Liver (tissue), 9 donors: ENCODE measurements around the gene CA11. TPM values are rescaled to one million over a fixed set of nuclear protein-coding genes. Genes with fewer than 3 reads are reported as not detected.
"Not testable (repeated sequence)": the region's sequence is repeated elsewhere in the genome, so short reads cannot be mapped to it uniquely, and the experiment has no call there.

Source experiments
- DNase-seq: peaks from one replicate; pipeline ENCODE4 v3.0.0-alpha.2; 2017; ENCODE audit warnings: low spot score
- H3K27ac ChIP-seq, 2 donors: one replicate each; pipeline ENCODE4 v1.7.0; 2013; ENCODE audit warnings: inconsistent platforms in 2 of 2, low read length in 2 of 2, control low read depth in 1 of 2, low read depth in 1 of 2, mild to moderate bottlenecking in 1 of 2
- H3K27me3 ChIP-seq, 4 donors: one replicate each; pipeline versions ENCODE4 v1.6.1 to v1.7.0; 2013; ENCODE audit warnings: low read length in 3 of 4, inconsistent platforms in 1 of 4, mild to moderate bottlenecking in 1 of 4, moderate library complexity in 1 of 4; ENCODE audit not compliant: control insufficient read depth in 4 of 4, insufficient read depth in 4 of 4
- H3K36me3 ChIP-seq, 4 donors: one replicate each; pipeline versions ENCODE4 v1.6.1 to v1.7.0; 2013; ENCODE audit warnings: low read length in 3 of 4, mild to moderate bottlenecking in 3 of 4, low read depth in 1 of 4, moderate library complexity in 1 of 4; ENCODE audit not compliant: control insufficient read depth in 4 of 4, insufficient read depth in 3 of 4
- H3K4me1 ChIP-seq, 4 donors: one replicate each; pipeline versions ENCODE4 v1.6.1 to v1.7.0; 2013; ENCODE audit warnings: low read length in 3 of 4, mild to moderate bottlenecking in 3 of 4, moderate library complexity in 1 of 4; ENCODE audit not compliant: control insufficient read depth in 4 of 4, insufficient read depth in 4 of 4
- H3K4me3 ChIP-seq, 3 donors: one replicate each; pipeline versions ENCODE4 v1.6.1 to v1.7.0; 2013; ENCODE audit warnings: low read length in 3 of 3, control low read depth in 1 of 3, low read depth in 1 of 3, mild to moderate bottlenecking in 1 of 3
- H3K9ac ChIP-seq, 2 donors: one replicate each; pipeline ENCODE4 v1.7.0; 2013; ENCODE audit warnings: low read length in 2 of 2, mild to moderate bottlenecking in 2 of 2, moderate library complexity in 2 of 2, control low read depth in 1 of 2, low read depth in 1 of 2
- H3K9me3 ChIP-seq, 4 donors: one replicate each; pipeline versions ENCODE4 v1.6.1 to v1.7.0; 2013; ENCODE audit warnings: low read length in 3 of 4; ENCODE audit not compliant: control insufficient read depth in 4 of 4
- ATF3 ChIP-seq: IDR thresholded peaks from 2 replicates; pipeline ENCODE4 v1.6.1; 2016; ENCODE audit warnings: antibody characterized with exemption
- CTCF ChIP-seq: fragments of 150-350 bp; IDR thresholded peaks from 2 replicates; pipeline ENCODE4 v1.5.1; 2017; ENCODE audit warnings: improper control_type of control experiment, low read depth, low read length; ENCODE audit not compliant: missing input control
- FOXA1 ChIP-seq: IDR thresholded peaks from 2 replicates; pipeline ENCODE4 v1.6.1; 2016; ENCODE audit warnings: antibody characterized with exemption
- FOXA2 ChIP-seq: IDR thresholded peaks from 2 replicates; pipeline ENCODE4 v1.6.1; 2016; ENCODE audit warnings: antibody characterized with exemption
- GABPA ChIP-seq, 2 donors: IDR thresholded peaks in 1 of 2; conservative IDR thresholded peaks in 1 of 2; 2 replicates each; pipeline ENCODE4 v1.6.1; 2016; ENCODE audit warnings: antibody characterized with exemption in 2 of 2, mild to moderate bottlenecking in 1 of 2, moderate library complexity in 1 of 2
- HNF4A ChIP-seq, 2 donors: conservative IDR thresholded peaks; 2 replicates each; pipeline ENCODE4 v1.6.1; 2016; ENCODE audit warnings: antibody characterized with exemption in 2 of 2, mild to moderate bottlenecking in 2 of 2
- HNF4G ChIP-seq: IDR thresholded peaks from 2 replicates; pipeline ENCODE4 v1.6.1; 2016; ENCODE audit warnings: antibody characterized with exemption
- JUND ChIP-seq, 2 donors: IDR thresholded peaks; 2 replicates each; pipeline ENCODE4 v1.6.1; 2016; ENCODE audit warnings: antibody characterized with exemption in 2 of 2
- MAX ChIP-seq: IDR thresholded peaks from 2 replicates; pipeline ENCODE4 v1.6.1; 2016; ENCODE audit warnings: antibody characterized with exemption
- NR2F2 ChIP-seq: IDR thresholded peaks from 2 replicates; pipeline ENCODE4 v1.6.1; 2016; ENCODE audit warnings: antibody characterized with exemption
- RAD21 ChIP-seq, 2 donors: IDR thresholded peaks; 2 replicates each; pipeline ENCODE4 v1.6.1; 2016; ENCODE audit warnings: antibody characterized with exemption in 2 of 2, mild to moderate bottlenecking in 2 of 2
- SP1 ChIP-seq: IDR thresholded peaks from 2 replicates; pipeline ENCODE4 v1.6.1; 2018; ENCODE audit warnings: antibody characterized with exemption, mild to moderate bottlenecking
- TAF1 ChIP-seq: conservative IDR thresholded peaks from 2 replicates; pipeline ENCODE4 v1.6.1; 2016; ENCODE audit warnings: antibody characterized with exemption, mild to moderate bottlenecking
- WGBS: extraction: QIAGEN DNeasy Blood & Tissue Kit; methylation state at CpG from one replicate; pipeline ENCODE4 v1.1.7; 2013; 5-methylcytosine and 5-hydroxymethylcytosine counted together
- polyA plus RNA-seq, 2 donors: library from polyadenylated mRNA; stranded (reverse) in 1 of 2; unstranded in 1 of 2; fragments of 200-250 nt in 1 of 2; fragments of >200 nt in 1 of 2; fragmentation: Nextera tagmentation in 1 of 2; extraction: Ambion mirVana in 1 of 2; gene quantifications; one replicate each; pipeline versions ENCODE4 v1.2.1 to v1.2.3, GENCODE V29; 2013 to 2015
- total RNA-seq, 2 donors: library from RNA; depleted of rRNA; stranded (reverse); fragments of >200 nt; gene quantifications; one replicate each; pipeline ENCODE4 v1.2.3, GENCODE V29; 2014
- donor health status: healthy.
- donor health status: healthy.
- donor health status: healthy.
- donor health status: healthy.
- donor health status: healthy.

CA11 gene
- total and polyA plus RNA-seq, 4 donors: 0.09 to 1.1 (median 0.34) TPM

GRCh38 chr19:48660852-48661710 is 15.1 kb upstream of the CA11 start:
- H3K27ac ChIP-seq: peak overlapping the region; percentile 13 to 31
- WGBS: 67% methylated on average over 35 of the region's 35 CpGs
- no peaks in the 10 kb centered on the region for H3K36me3 ChIP-seq
- H3K4me1 ChIP-seq: peaks cover 0 to 2% (median 0%) of the 10 kb centered on the region in 4 donors
- H3K27me3 ChIP-seq: no peaks in the 10 kb centered on the region
- no peak overlapping the region for H3K4me3 ChIP-seq
- H3K9ac ChIP-seq: peak overlapping the region in 1 of 2 donors; percentile 28
- TF ChIP-seq NR2F2 (peak; percentile 49), SP1 (peak; percentile 45), TAF1 (no peak), HNF4G (no peak), HNF4A (conservative IDR thresholded peaks at IDR 0.05) (no peak), RAD21 (IDR thresholded peaks at IDR 0.05) (no peak), JUND (IDR thresholded peaks at IDR 0.05) (peak in 1 of 2 donors; percentile 59)
- no peaks in the 10 kb centered on the region for H3K9me3 ChIP-seq
- DNase-seq: peak; percentile 73

GRCh38 chr19:48659768-48660167 is 13.8 kb upstream of the CA11 start:
- no peak for TF ChIP-seq TAF1
- no peak for TF ChIP-seq RAD21 (IDR thresholded peaks at IDR 0.05)
- TF ChIP-seq ATF3: no peak
- TF ChIP-seq HNF4G: no peak
- no peak for TF ChIP-seq NR2F2
- no peak for TF ChIP-seq FOXA1
- no peak for TF ChIP-seq HNF4A (conservative IDR thresholded peaks at IDR 0.05)
- TF ChIP-seq GABPA (IDR thresholded peaks at IDR 0.05 in 1 of 2, conservative IDR thresholded peaks at IDR 0.05 in 1 of 2): no peak
- Histone ChIP-seq H3K27me3 (no peaks in the 10 kb centered on the region), H3K36me3 (no peaks in the 10 kb centered on the region), H3K27ac (no peak overlapping the region), H3K4me1 (peaks cover 0 to 2% (median 0%) of the 10 kb centered on the region in 4 donors), H3K9me3 (no peaks in the 10 kb centered on the region), H3K4me3 (no peak overlapping the region), H3K9ac (no peak overlapping the region)
- DNase-seq: no peak
- 77% methylated on average over 5 of the region's 5 CpGs for WGBS

- no peak overlapping the region for H3K9ac ChIP-seq
- TF ChIP-seq ATF3: no peak
- TF ChIP-seq SP1: no peak
- TF ChIP-seq HNF4G: no peak
- TF ChIP-seq GABPA (IDR thresholded peaks at IDR 0.05 in 1 of 2, conservative IDR thresholded peaks at IDR 0.05 in 1 of 2): no peak
- TF ChIP-seq CTCF: no peak
- no peak for TF ChIP-seq JUND (IDR thresholded peaks at IDR 0.05)
- no peak for TF ChIP-seq FOXA2
- no peak for TF ChIP-seq TAF1
- TF ChIP-seq RAD21 (IDR thresholded peaks at IDR 0.05): no peak
- no peak for TF ChIP-seq FOXA1
- TF ChIP-seq MAX: no peak
- H3K9me3 ChIP-seq: no peaks in the 10 kb centered on the region
- H3K4me3 ChIP-seq: no peak overlapping the region
- H3K27me3 ChIP-seq: no peaks in the 10 kb centered on the region
- DNase-seq: no peak
- 92% methylated on average over 6 of the region's 6 CpGs for WGBS
- H3K27ac ChIP-seq: no peak overlapping the region
- H3K4me1 ChIP-seq: peaks cover 0 to 2% (median 0%) of the 10 kb centered on the region in 4 donors
- H3K36me3 ChIP-seq: no peaks in the 10 kb centered on the region
Observed at GRCh38 chr19:48658483-48658882, 12.5 kb upstream of the CA11 start.

- H3K27me3 ChIP-seq, DNase-seq, H3K9me3 ChIP-seq, H3K4me3 ChIP-seq, H3K9ac ChIP-seq, H3K27ac ChIP-seq, H3K36me3 ChIP-seq, H3K4me1 ChIP-seq: not testable (repeated sequence)
- whole genome bisulfite sequencing: 93% methylated on average over 5 of the region's 5 CpGs
Observed at GRCh38 chr19:48657828-48658227, 11.8 kb upstream of the CA11 start.
